HEK293 (cell line): ENCODE results near the gene CUL1.
A peak's percentile ranks its signal among the peaks of the same experiment; 100 is the strongest.

ENCODE experiments used
- CTCF ChIA-PET: fragments of 350-600 bp; formaldehyde crosslinking; extraction: SDS; loops from one replicate; lab custom pipeline; 2021; ENCODE audit warnings: antibody characterized with exemption; lab: Yijun Ruan, JAX
- POLR2A ChIA-PET: fragments of 300-600 bp; formaldehyde crosslinking; extraction: SDS; loops from one replicate; lab custom pipeline; 2020; ENCODE audit warnings: antibody characterized with exemption, inconsistent platforms; lab: Yijun Ruan, JAX
- H3K27ac ChIP-seq: fragments of 200-500 bp; sonication (Bioruptor generic); 2 replicates; pipeline ENCODE4 v1.5.1; 2014; ENCODE audit warnings: low read depth, low read length, control low read depth, inconsistent platforms; ENCODE audit errors: extremely low read depth
- H3K36me3 ChIP-seq, 2 experiments: fragments of 200-500 bp in 1 of 2; sonication (Bioruptor generic) in 1 of 2; 1 replicate in 1 of 2; 2 replicates in 1 of 2; pipeline ENCODE4 v1.5.1; 2014 to 2017; ENCODE audit warnings: inconsistent platforms in 2 of 2, low read length in 2 of 2; ENCODE audit not compliant: control insufficient read depth in 2 of 2, insufficient read depth in 1 of 2
- H3K4me1 ChIP-seq: fragments of 200-500 bp; sonication (Bioruptor generic); 2 replicates; pipeline ENCODE4 v1.5.1; 2014; ENCODE audit warnings: mild to moderate bottlenecking, low read length, inconsistent platforms; ENCODE audit not compliant: control insufficient read depth, insufficient read depth
- H3K4me3 ChIP-seq: 2 replicates; pipeline ENCODE4 v1.5.1; 2011; ENCODE audit warnings: low read depth, mild to moderate bottlenecking, control low read depth, low read length, moderate library complexity
- H3K9me3 ChIP-seq: fragments of 200-500 bp; sonication (Bioruptor generic); 2 replicates; pipeline ENCODE4 v1.5.1; 2014; ENCODE audit warnings: low read depth, low read length, inconsistent platforms; ENCODE audit not compliant: control insufficient read depth, insufficient read depth
- ATF2 ChIP-seq: fragments of 450-650 bp; formaldehyde crosslinking; IDR thresholded peaks from 2 replicates; pipeline ENCODE4 v1.5.1; 2016; ENCODE audit warnings: missing biosample characterization, missing genetic modification characterization, low read depth
- BCL6B ChIP-seq: fragments of 450-650 bp; formaldehyde crosslinking; IDR thresholded peaks from 2 replicates; pipeline ENCODE4 v1.5.1; 2017; ENCODE audit warnings: missing biosample characterization, missing genetic modification characterization
- PRDM1 ChIP-seq: fragments of 450-650 bp; formaldehyde crosslinking; IDR thresholded peaks from 2 replicates; pipeline ENCODE4; 2016; ENCODE audit warnings: missing biosample characterization, missing genetic modification characterization
- PRDM10 ChIP-seq: fragments of 450-650 bp; formaldehyde crosslinking; IDR thresholded peaks from 2 replicates; pipeline ENCODE4 v1.5.1; 2016; ENCODE audit warnings: missing biosample characterization, missing genetic modification characterization
- SETDB1 ChIP-seq: IDR thresholded peaks from one replicate; pipeline ENCODE4 v1.6.1; 2017; ENCODE audit warnings: mild to moderate bottlenecking, low read length, moderate library complexity, mixed read lengths; ENCODE audit not compliant: insufficient read length
- TRIM28 ChIP-seq: IDR thresholded peaks from 2 replicates; pipeline ENCODE4 v1.6.1; 2011; ENCODE audit warnings: low read length, control low read depth, borderline replicate concordance
- ZBTB1 ChIP-seq: fragments of 450-650 bp; formaldehyde crosslinking; IDR thresholded peaks from 2 replicates; pipeline ENCODE4 v1.5.1; 2016; ENCODE audit warnings: missing biosample characterization, missing genetic modification characterization
- ZBTB6 ChIP-seq: fragments of 450-650 bp; formaldehyde crosslinking; IDR thresholded peaks from 2 replicates; pipeline ENCODE4 v1.5.1; 2017; ENCODE audit warnings: missing biosample characterization, missing genetic modification characterization
- ZBTB7A ChIP-seq: fragments of 450-650 bp; formaldehyde crosslinking; IDR thresholded peaks from 2 replicates; pipeline ENCODE4 v1.5.1; 2016; ENCODE audit warnings: low read depth, missing biosample characterization, missing genetic modification characterization
- ZFHX2 ChIP-seq: fragments of 450-650 bp; formaldehyde crosslinking; conservative IDR thresholded peaks from 2 replicates; pipeline ENCODE4 v1.5.1; 2016; ENCODE audit warnings: missing biosample characterization, missing genetic modification characterization
- ZNF140 ChIP-seq: fragments of 450-650 bp; formaldehyde crosslinking; IDR thresholded peaks from 2 replicates; pipeline ENCODE4 v1.5.1; 2016; ENCODE audit warnings: missing biosample characterization, missing genetic modification characterization
- ZNF169 ChIP-seq: fragments of 450-650 bp; formaldehyde crosslinking; IDR thresholded peaks from 2 replicates; pipeline ENCODE4 v1.5.1; 2016; ENCODE audit warnings: missing biosample characterization, missing genetic modification characterization
- ZNF302 ChIP-seq: fragments of 450-650 bp; formaldehyde crosslinking; IDR thresholded peaks from 2 replicates; pipeline ENCODE4 v1.5.1; 2016; ENCODE audit warnings: missing biosample characterization, missing genetic modification characterization, low read depth
- ZNF311 ChIP-seq: fragments of 450-650 bp; formaldehyde crosslinking; IDR thresholded peaks from 2 replicates; pipeline ENCODE4 v1.5.1; 2017; ENCODE audit warnings: missing biosample characterization, missing genetic modification characterization, borderline replicate concordance
- ZNF366 ChIP-seq: fragments of 450-650 bp; formaldehyde crosslinking; conservative IDR thresholded peaks from 2 replicates; pipeline ENCODE4 v1.5.1; 2016; ENCODE audit warnings: missing biosample characterization, missing genetic modification characterization
- ZNF423 ChIP-seq: fragments of 450-650 bp; formaldehyde crosslinking; IDR thresholded peaks from 2 replicates; pipeline ENCODE4 v1.5.1; 2016; ENCODE audit warnings: missing biosample characterization, missing genetic modification characterization
- ZNF473 ChIP-seq: fragments of 450-650 bp; formaldehyde crosslinking; IDR thresholded peaks from 2 replicates; pipeline ENCODE4 v1.5.1; 2017; ENCODE audit warnings: missing biosample characterization, missing genetic modification characterization
- ZNF518A ChIP-seq: fragments of 450-650 bp; formaldehyde crosslinking; conservative IDR thresholded peaks from 2 replicates; pipeline ENCODE4 v1.5.1; 2016; ENCODE audit warnings: low read depth, missing biosample characterization, missing genetic modification characterization
- ZNF555 ChIP-seq: fragments of 450-650 bp; formaldehyde crosslinking; conservative IDR thresholded peaks from 2 replicates; pipeline ENCODE4 v1.5.1; 2017; ENCODE audit warnings: missing biosample characterization, mild to moderate bottlenecking, missing genetic modification characterization, inconsistent platforms
- ZNF621 ChIP-seq: fragments of 450-650 bp; formaldehyde crosslinking; IDR thresholded peaks from 2 replicates; pipeline ENCODE4 v1.5.1; 2017; ENCODE audit warnings: missing biosample characterization, missing genetic modification characterization
- ZNF645 ChIP-seq: fragments of 450-650 bp; formaldehyde crosslinking; IDR thresholded peaks from 2 replicates; pipeline ENCODE4; 2016; ENCODE audit warnings: missing biosample characterization, missing genetic modification characterization
- ZNF658 ChIP-seq: fragments of 450-650 bp; formaldehyde crosslinking; IDR thresholded peaks from 2 replicates; pipeline ENCODE4; 2016; ENCODE audit warnings: missing biosample characterization, missing genetic modification characterization

CUL1 gene

GRCh38 chr7:148672041-148672440 lies 26.7 kb upstream of the CUL1 start:
- no peaks in the 10 kb centered on the region for H3K36me3 ChIP-seq
- ChIA-PET POLR2A (no interaction called here), CTCF (interaction anchor here (0.6 kb wide), 1 partner anchor 650 kb away, joined by 3 read pairs; no protein-coding TSS in a partner anchor)
- H3K4me1 ChIP-seq, result no peaks in the 10 kb centered on the region
- no peak for TF ChIP-seq ZNF311 (tag by site-specific recombination)
- TF ChIP-seq ZNF518A (tag by site-specific recombination), result peak; percentile 21; the same call in 1 of the 2 replicates
- TF ChIP-seq ZNF423, result no peak
- TF ChIP-seq TRIM28, result peak; percentile 26; the same call in 1 of the 2 replicates
- TF ChIP-seq PRDM10 (tag by site-specific recombination), result no peak
- TF ChIP-seq ZNF169 (tag by site-specific recombination), result no peak
- no peak for TF ChIP-seq ZNF645
- peak; percentile 67 for TF ChIP-seq SETDB1
- no peak for TF ChIP-seq ZFHX2 (tag by site-specific recombination)
- TF ChIP-seq ZNF140 (tag by site-specific recombination), result no peak
- H3K4me3 ChIP-seq, result no peak overlapping the region
- no peaks in the 10 kb centered on the region for H3K9me3 ChIP-seq
- no peak overlapping the region for H3K27ac ChIP-seq

- POLR2A ChIA-PET, result no interaction called here
- TF ChIP-seq ZNF302 (no peak), ZNF473 (tag by site-specific recombination) (no peak), ZBTB1 (tag by site-specific recombination) (no peak), ZNF366 (no peak), PRDM1 (tag by site-specific recombination) (no peak), ZBTB6 (tag by site-specific recombination) (no peak), ZNF658 (no peak), ZNF555 (no peak), ZBTB7A (no peak), BCL6B (tag by site-specific recombination) (no peak), ATF2 (tag by site-specific recombination) (no peak), ZNF621 (tag by site-specific recombination) (no peak)
Observed at GRCh38 chr7:148674689-148675088, 24.0 kb upstream of the CUL1 start.

More at GRCh38 chr7:148674689-148675088, 24.0 kb upstream of the CUL1 start:
- Histone ChIP-seq H3K4me1 (no peaks in the 10 kb centered on the region), H3K4me3 (no peak overlapping the region), H3K27ac (no peak overlapping the region), H3K36me3 (no peaks in the 10 kb centered on the region), H3K9me3 (no peaks in the 10 kb centered on the region)
- CTCF ChIA-PET, result no interaction called here
